Measurements from ENCODE around the gene SOX5.
"Not testable (repeated sequence)": the region's sequence is repeated elsewhere in the genome, so short reads cannot be mapped to it uniquely, and the experiment has no call there.

SOX5 gene

DNA sequence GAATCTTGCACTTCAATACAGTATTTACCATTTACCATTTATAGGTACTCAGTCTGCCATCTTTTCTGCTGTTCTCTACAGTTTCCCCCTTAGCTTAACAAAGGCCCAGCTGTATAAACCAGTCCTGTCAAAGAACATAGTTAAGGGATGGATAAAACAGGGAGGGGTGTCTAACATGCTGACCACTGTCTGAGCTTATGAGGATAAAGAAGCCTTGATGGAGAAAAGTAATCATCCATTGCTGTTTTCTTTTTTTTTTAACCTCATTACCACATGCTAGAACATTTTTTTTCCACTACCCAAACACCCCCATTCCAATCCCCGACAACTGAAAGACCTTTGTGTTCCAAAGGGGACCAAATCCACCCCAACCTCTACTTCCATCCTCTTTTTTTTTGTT is 39.9 kb downstream of the SOX5 start:
- DNase-seq (ENCODE audit: low spot score) = no peak

GRCh38 chr12:23906329-23906728 is 43.1 kb downstream of the SOX5 start:
- no peak for DNase-seq (ENCODE audit: low spot score)

DNA sequence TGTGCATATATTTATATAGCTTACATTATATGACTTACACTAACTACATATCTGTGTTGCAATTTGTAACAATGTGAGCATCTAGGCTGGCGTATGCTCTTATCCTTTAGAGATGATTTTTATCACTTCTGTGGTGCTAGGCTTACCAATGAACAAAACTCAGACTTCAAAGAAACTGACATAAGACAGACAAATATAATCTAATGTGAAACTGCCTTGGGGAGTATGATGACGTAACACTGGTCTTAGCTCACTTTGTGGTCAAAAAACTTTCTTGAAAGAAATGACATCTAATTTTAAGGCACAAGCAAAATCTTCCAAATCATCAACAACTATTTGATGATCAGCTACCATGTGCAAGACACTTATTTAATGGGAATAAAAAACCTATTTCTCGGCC is 50.0 kb downstream of the SOX5 start:
- no peak for DNase-seq (ENCODE audit: low spot score)

DNA sequence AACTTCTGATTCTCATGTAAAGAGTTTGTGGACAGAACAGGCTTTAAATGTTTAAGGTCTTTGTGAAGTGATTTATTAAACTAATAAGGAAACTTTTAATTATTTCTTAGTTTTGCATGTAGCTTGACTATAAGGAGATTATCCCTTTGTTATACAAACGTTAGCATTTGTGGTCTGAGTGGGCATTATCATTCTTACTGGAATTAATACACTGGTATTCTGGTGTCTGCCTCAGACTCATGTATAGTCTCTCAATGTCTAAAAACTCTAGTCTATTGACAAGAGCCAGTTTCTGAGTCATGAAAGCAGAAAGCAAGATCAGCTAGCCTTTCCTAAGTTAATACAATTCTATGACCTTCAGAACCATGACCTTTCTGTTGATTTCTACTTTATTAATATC is 51.3 kb downstream of the SOX5 start:
- no peak for DNase-seq (ENCODE audit: low spot score)

DNA sequence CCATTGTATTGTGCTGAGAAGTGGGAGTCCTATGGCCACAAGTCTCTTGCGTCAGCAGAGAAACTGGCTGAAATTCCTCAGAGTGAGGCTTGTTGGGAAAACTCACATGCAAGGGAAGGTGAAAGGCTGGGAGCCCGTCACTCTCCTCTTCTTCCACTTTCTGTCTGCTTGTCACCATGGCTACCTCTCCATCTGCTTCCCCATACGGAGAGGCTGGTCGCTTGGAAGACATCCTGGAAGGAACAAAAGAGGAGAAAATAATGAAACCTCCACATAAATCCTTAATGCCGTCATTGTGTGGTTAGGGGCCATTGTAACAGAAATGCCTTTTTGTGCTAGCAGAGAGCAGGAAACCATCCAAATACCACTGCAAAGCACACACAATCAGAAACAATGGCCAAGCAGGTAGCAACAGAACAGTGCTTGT is 53.7 kb downstream of the SOX5 start:
- no peak for DNase-seq (ENCODE audit: low spot score)

GRCh38 chr12:23893611-23894010 is 55.9 kb downstream of the SOX5 start:
- DNase-seq (ENCODE audit: low spot score) = no peak

- no peak for DNase-seq (ENCODE audit: low spot score)
Measured at GRCh38 chr12:23891115-23891514, 58.4 kb downstream of the SOX5 start.

DNA sequence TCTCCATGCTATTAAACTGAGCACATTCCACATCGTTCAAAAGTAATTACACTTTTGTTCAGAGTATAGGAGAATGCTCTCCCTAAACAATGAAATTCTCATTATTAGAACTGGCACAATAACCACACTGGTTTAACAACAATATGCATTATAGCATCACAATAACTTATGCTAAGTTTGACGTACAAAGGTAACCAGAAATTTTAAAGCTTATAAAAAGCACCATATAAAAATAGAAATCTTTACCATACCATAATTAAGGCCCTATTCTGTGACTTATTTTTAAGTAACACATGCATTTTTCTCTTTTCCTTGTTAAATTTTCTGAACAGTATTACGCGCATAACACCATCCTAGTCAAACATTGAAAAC is 60.4 kb downstream of the SOX5 start:
- DNase-seq (ENCODE audit: low spot score) = no peak

DNA sequence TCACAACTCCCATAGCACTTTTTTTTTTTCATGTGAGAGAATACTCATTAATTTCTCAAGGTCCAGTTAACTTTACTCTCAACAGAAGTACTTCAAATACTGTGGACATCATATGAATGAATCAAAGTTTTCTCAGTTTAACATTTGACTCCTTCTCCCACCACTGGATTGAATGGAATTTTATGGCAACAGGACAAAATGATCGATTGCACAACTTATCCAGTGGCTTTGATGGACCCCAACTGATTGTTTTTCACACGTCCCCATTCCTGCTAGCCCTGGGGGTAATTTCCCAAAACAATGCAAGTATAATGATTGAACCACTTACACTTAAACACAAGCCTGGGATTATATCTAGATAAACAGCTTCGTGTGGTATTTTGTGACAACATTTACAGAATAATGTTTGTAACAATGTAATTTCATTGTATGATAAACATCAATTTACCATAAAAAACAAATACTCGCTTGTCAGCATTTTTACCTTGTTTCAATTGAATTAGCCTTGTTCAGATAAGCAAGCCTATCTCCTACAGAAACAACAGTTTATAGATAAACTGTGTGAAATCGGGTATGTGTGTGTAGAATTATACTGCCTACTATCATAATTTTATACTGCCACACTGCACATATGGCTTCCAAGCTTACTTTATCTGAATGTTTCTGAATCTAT is 60.9 kb downstream of the SOX5 start:
- DNase-seq (ENCODE audit: low spot score) = no peak

DNA sequence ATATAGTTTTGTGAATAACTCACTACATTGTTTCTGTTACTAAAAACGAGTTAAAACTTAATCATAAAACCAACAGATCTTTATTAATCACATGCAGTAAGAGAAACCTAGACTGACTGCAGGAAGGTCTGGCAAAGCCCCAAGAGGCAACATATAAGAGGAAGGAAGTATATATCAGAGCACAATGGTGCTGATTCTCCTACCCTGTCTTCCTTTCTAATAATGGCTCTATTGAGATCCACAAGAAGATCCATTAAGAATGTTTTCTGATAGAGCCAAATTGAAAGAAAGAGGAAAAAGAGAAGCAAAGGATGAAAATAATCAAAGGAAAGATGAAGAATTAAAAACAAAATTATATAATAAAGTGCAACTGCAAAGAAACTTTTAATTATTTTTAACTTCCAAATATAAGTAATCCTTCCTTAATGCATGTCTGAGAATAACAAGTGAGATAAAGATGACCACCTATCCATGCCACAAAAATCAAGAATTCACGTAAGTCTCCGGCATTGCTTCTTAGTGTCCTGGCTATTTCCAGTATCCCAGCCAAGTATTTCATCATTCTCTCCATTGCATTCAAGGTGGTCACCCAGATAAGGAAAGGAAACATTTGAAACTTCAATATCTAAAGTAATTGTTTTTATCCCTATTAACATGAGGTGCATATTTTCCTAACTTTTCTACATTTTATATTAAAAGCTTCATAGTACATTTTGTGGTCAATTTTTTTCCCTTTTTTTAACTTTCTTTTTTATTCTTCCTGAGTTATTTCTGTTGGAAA is 62.2 kb downstream of the SOX5 start:
- no peak for DNase-seq (ENCODE audit: low spot score)

GRCh38 chr12:23885394-23885793 is 64.1 kb downstream of the SOX5 start:
- DNase-seq (ENCODE audit: low spot score) = no peak

- DNase-seq (ENCODE audit: low spot score) = no peak
Measured at GRCh38 chr12:23884909-23885308, 64.6 kb downstream of the SOX5 start.

DNA sequence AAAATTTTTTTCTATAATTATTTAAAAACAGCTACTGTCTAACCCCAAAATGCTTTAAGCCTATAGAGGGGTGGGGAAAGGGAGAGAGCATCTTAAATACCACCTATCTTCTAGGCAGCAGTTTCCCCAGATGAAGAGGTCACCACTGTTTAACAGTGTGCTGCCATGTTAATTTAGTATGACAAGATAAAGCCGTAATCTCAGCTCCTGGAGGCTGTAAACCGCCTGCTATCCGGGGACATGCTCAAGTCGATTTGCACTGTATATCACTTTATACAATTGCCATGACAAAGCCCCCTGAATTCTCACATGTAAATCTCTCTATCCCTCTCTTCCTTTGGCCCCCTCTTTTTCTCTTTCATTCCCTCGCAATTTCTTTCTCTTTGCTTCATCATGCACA is 68.5 kb downstream of the SOX5 start:
- DNase-seq (ENCODE audit: low spot score) = no peak

DNA sequence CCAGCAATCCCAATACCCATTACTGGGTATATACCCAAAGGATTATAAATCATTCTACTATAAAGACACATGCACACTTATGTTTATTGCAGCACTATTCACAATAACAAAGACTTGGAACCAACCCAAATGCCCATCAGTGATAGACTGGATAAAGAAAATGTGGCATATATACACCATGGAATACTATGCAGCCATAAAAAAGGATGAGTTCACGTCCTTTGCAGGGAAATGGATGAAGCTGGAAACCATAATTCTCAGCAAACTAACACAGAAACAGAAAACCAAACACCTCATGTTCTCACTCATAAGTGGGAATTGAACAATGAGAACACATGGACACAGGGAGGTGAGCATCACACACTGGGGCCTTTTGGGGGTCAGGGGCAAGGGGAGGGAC is 72.9 kb downstream of the SOX5 start:
- not testable (repeated sequence) for DNase-seq (ENCODE audit: low spot score)

DNA sequence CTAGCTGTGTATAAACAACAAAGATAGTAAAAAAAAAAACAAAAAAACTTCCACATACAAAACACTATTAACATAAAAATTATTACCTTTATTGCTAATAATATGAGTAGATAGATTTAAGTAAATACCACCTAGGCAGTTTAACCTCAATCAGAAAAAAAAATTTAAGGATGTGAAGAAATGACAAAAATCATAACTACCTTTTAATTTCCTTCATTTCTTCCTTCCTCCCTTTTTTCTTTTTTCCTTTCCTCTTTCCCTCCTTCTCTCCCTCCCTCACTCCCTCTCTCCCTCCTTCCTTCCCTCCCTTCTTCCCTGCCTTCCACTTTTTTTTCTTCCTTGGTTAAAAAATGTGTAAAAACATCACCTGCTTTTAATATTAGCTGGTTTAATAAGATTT is 81.7 kb downstream of the SOX5 start:
- DNase-seq (ENCODE audit: low spot score) = no peak

GRCh38 chr12:23862701-23863100 is 86.8 kb downstream of the SOX5 start:
- no peak for DNase-seq (ENCODE audit: low spot score)

- no peak for DNase-seq (ENCODE audit: low spot score)
Measured at GRCh38 chr12:23860019-23860418, 89.5 kb downstream of the SOX5 start.

DNA sequence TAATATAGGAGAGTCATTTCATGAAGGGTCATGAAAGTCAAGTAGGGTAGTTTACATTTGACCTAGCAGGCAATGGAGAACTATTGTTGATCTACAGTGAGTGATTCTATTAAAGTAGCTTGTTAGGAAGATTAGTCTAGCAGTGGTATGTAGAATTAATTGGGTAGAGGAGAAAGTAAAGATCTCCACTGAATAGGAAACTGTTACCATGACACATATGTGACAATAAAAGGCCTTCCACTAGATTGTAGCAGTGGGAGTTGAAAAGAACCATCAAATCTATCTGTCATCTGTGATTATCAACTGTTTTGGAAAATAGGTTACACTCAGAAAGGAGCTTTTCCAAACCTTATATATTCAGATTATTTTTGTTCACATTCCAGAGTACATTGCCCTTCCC is 92.3 kb downstream of the SOX5 start:
- DNase-seq (ENCODE audit: low spot score) = no peak

GRCh38 chr12:23855813-23856212 is 93.7 kb downstream of the SOX5 start:
- no peak for DNase-seq (ENCODE audit: low spot score)

DNA sequence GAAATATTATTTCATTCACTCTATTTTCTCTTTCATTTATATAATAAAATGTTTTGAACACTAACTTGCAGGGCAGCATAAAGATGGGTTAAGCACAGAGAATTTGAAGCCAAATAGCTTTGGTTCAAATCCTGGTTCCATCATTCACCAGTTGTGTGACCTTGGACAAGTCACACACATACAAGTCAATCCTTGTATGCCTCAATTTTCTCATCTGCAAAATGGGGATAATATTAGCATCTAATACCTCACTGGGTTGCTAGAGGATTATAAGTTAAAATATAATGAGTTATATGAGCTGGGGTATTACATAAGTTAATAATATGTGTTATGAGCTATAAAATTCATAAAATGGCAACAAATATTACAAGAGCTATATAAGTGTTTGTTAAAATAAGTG is 94.9 kb downstream of the SOX5 start:
- DNase-seq (ENCODE audit: low spot score) = no peak

GRCh38 chr12:23853640-23854039 is 95.8 kb downstream of the SOX5 start:
- no peak for DNase-seq (ENCODE audit: low spot score)

GRCh38 chr12:23851602-23852001 is 97.9 kb downstream of the SOX5 start:
- no peak for DNase-seq (ENCODE audit: low spot score)

DNA sequence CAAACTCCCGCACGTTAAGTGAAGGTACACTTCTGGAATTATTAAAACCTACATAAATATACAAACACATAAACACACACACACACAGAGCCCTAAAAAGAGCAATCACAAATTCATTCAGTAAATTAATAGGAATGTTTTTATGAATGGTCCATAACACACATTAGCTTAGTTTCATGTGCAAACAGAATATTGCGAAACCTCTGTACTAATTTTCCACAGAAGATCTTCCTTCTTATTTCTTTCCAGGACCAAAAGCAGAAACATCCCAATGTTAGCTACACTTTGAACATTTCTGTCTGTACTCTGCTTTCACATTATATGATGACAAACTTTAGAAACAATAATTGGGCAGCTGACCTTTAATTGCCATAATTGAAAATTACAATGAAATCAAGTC is 101.6 kb downstream of the SOX5 start:
- DNase-seq (ENCODE audit: low spot score) = no peak

- no peak for DNase-seq (ENCODE audit: low spot score)
Measured at GRCh38 chr12:23843958-23844357, 105.5 kb downstream of the SOX5 start.

Measured in left forelimb (tissue), 1 donor.